ENCODE measurements around the gene ANXA5.

- TF ChIP-seq, protein P1, sequence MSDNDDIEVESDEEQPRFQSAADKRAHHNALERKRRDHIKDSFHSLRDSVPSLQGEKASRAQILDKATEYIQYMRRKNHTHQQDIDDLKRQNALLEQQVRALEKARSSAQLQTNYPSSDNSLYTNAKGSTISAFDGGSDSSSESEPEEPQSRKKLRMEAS (IDR thresholded peaks at IDR 0.05): no peak
- TF ChIP-seq, protein P2, sequence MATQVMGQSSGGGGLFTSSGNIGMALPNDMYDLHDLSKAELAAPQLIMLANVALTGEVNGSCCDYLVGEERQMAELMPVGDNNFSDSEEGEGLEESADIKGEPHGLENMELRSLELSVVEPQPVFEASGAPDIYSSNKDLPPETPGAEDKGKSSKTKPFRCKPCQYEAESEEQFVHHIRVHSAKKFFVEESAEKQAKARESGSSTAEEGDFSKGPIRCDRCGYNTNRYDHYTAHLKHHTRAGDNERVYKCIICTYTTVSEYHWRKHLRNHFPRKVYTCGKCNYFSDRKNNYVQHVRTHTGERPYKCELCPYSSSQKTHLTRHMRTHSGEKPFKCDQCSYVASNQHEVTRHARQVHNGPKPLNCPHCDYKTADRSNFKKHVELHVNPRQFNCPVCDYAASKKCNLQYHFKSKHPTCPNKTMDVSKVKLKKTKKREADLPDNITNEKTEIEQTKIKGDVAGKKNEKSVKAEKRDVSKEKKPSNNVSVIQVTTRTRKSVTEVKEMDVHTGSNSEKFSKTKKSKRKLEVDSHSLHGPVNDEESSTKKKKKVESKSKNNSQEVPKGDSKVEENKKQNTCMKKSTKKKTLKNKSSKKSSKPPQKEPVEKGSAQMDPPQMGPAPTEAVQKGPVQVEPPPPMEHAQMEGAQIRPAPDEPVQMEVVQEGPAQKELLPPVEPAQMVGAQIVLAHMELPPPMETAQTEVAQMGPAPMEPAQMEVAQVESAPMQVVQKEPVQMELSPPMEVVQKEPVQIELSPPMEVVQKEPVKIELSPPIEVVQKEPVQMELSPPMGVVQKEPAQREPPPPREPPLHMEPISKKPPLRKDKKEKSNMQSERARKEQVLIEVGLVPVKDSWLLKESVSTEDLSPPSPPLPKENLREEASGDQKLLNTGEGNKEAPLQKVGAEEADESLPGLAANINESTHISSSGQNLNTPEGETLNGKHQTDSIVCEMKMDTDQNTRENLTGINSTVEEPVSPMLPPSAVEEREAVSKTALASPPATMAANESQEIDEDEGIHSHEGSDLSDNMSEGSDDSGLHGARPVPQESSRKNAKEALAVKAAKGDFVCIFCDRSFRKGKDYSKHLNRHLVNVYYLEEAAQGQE (IDR thresholded peaks at IDR 0.05; ENCODE audit: low read depth): no peak
- TF ChIP-seq EP300 (IDR thresholded peaks at IDR 0.05; ENCODE audit: borderline replicate concordance): no peak
- no peak for TF ChIP-seq ZBTB7A (IDR thresholded peaks at IDR 0.05; ENCODE audit: low read depth)
- no peak for TF ChIP-seq NFIC (IDR thresholded peaks at IDR 0.05)
- no peak for TF ChIP-seq RAD21 (IDR thresholded peaks at IDR 0.05; ENCODE audit: low read depth)
Measured at GRCh38 chr4:121669163-121669550, 27.6 kb downstream of the ANXA5 start.

Measured in Ishikawa (cell line).